Colonic mucosa (tissue), 4 donors: ENCODE measurements around the gene ATXN2. TPM values are rescaled to one million over a fixed set of nuclear protein-coding genes. Genes with fewer than 3 reads are reported as not detected.

Experiments
- DNase-seq: peaks from one replicate; pipeline ENCODE4 v3.0.0-alpha.2; 2020
- H3K27ac ChIP-seq: fragments of 200-600 bp; one replicate; pipeline ENCODE4 v1.8.0; 2021
- H3K27me3 ChIP-seq: fragments of 200-600 bp; one replicate; pipeline ENCODE4 v1.8.0; 2021
- H3K36me3 ChIP-seq: fragments of 200-600 bp; one replicate; pipeline ENCODE4 v1.8.0; 2021
- H3K4me1 ChIP-seq: fragments of 200-600 bp; one replicate; pipeline ENCODE4 v1.8.0; 2021; ENCODE audit warnings: mild to moderate bottlenecking
- H3K4me3 ChIP-seq: fragments of 200-600 bp; one replicate; pipeline ENCODE4 v1.8.0; 2021
- H3K9ac ChIP-seq, 2 donors: one replicate each; pipeline ENCODE4 v1.7.0; 2013; ENCODE audit warnings: control low read depth in 2 of 2, low read depth in 2 of 2, low read length in 2 of 2
- H3K9me3 ChIP-seq: fragments of 200-600 bp; one replicate; pipeline ENCODE4 v1.8.0; 2021
- intact Hi-C: fragments of 100-400 bp; cut with DNase I; formaldehyde crosslinking; loops from one replicate; pipeline ENCODE4 v1.14.1; 2022
- total RNA-seq, 2 donors: library from RNA; stranded (reverse); fragmentation: NEBNext Ultra II Directional in 1 of 2; extraction: Animal tissue kit (Norgen Biotek cat#: 25700) in 1 of 2; gene quantifications; one replicate each; pipeline ENCODE4 v1.2.1, GENCODE V29; 2021
- TF ChIP-seq, protein P1 (sequence below): fragments of 200-600 bp; IDR thresholded peaks from one replicate; pipeline ENCODE4 v1.8.0; 2022; ENCODE audit warnings: antibody characterized with exemption, mild to moderate bottlenecking
- donor health status: healthy.
- donor health status: DM: no; HTN: no; CAD: no.
- donor health status: DM: no; HTN: no; CAD: no.

ATXN2 gene
- total RNA-seq, 2 donors from 2014 or later = 48.7 to 55.1 TPM

DNA sequence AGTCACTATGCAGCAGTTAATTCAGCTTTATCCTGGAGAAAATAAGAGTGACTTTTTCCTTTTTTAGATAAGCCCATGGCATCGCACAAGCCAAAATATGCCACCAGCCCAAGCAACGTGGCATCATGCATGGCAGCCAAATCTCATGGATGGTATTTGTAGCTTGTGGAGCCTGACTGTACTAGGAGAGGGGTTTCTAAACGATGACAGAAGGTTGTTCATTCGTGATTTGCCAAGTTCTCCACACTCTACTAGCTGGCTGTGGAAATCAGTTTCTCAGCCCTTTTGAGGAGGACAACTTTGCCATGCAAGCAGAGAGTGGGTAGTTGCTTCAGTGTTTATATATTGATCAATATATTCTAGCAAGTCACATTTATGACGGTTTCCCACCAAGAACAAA lies 41.4 kb upstream of the ATXN2 start:
- Histone ChIP-seq H3K9me3 (no peaks in the 10 kb centered on the region), H3K4me3 (no peak overlapping the region), H3K36me3 (peaks cover 8% of the 10 kb centered on the region), H3K9ac (no peak overlapping the region), H3K27me3 (no peaks in the 10 kb centered on the region), H3K27ac (no peak overlapping the region), H3K4me1 (no peaks in the 10 kb centered on the region)
- TF ChIP-seq, protein P1, sequence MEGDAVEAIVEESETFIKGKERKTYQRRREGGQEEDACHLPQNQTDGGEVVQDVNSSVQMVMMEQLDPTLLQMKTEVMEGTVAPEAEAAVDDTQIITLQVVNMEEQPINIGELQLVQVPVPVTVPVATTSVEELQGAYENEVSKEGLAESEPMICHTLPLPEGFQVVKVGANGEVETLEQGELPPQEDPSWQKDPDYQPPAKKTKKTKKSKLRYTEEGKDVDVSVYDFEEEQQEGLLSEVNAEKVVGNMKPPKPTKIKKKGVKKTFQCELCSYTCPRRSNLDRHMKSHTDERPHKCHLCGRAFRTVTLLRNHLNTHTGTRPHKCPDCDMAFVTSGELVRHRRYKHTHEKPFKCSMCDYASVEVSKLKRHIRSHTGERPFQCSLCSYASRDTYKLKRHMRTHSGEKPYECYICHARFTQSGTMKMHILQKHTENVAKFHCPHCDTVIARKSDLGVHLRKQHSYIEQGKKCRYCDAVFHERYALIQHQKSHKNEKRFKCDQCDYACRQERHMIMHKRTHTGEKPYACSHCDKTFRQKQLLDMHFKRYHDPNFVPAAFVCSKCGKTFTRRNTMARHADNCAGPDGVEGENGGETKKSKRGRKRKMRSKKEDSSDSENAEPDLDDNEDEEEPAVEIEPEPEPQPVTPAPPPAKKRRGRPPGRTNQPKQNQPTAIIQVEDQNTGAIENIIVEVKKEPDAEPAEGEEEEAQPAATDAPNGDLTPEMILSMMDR = no peak
- no peak for DNase-seq
- intact Hi-C loops = no loop called here

DNA sequence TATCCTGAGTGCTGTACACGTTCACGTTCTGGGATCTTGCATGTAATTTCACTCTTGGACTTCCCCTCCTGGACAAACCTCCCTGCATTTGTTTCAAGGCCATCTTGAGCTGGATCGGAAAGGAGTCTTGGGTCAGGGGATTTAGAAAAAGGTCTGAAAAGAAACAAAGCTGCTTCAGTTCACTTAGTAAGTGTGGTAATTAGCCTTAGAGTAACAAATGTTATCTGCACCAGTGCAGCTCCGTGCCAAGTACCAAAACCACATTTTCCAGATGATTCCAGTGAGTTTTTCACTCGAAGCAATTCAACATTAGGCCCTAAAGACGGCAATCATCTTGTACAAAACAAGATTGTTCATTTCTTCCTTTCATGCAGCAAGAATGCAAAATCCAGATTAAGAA lies 39.4 kb upstream of the ATXN2 start:
- Histone ChIP-seq H3K9ac (no peak overlapping the region), H3K4me1 (no peaks in the 10 kb centered on the region), H3K9me3 (no peaks in the 10 kb centered on the region), H3K27ac (no peak overlapping the region), H3K27me3 (no peaks in the 10 kb centered on the region), H3K4me3 (no peak overlapping the region), H3K36me3 (peaks cover 3% of the 10 kb centered on the region)
- intact Hi-C loops = no loop called here
- no peak for DNase-seq
- TF ChIP-seq, protein P1 = no peak

DNA sequence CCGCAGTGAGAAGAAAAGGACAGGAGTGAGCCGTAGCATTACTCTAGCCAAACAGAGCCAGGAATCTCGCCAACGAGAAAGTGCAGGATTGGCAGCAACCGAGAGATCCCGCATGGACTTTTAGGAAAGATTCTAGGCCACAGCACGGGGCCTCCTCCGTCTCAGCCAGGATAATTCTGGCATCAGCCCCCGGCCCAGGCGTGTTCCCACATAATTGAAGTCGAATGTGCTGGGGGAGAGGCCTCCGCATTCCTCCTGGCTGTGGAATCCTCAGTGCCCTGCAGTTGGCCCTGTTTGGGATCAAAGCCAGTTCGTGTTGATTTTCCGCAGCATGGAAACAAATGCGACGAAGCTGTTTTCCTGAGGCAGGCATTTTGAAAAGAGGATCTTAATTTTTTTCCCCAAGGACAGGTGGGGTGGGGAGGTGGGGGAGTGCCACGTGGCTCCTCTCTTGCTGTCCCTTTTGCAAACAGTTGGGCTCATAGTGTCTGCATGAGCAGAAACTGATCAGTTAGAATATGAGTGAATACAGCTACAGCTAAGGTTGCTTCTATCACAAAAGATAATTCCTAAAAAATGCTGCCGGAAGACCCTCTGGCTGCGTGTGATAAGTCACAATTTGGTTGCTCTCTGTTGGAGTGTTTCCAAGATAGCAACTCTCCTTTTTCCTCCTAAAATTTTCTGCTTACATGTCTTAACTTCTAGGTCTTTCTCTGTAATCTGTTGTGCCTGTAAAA lies 37.3 kb upstream of the ATXN2 start:
- H3K27ac ChIP-seq = no peak overlapping the region
- TF ChIP-seq, protein P1 = no peak
- intact Hi-C loops = no loop called here
- H3K9ac ChIP-seq = no peak overlapping the region
- no peaks in the 10 kb centered on the region for H3K36me3 ChIP-seq
- DNase-seq = peak; percentile 31
- H3K4me3 ChIP-seq = no peak overlapping the region
- no peaks in the 10 kb centered on the region for H3K9me3 ChIP-seq
- no peaks in the 10 kb centered on the region for H3K27me3 ChIP-seq
- no peaks in the 10 kb centered on the region for H3K4me1 ChIP-seq

DNA sequence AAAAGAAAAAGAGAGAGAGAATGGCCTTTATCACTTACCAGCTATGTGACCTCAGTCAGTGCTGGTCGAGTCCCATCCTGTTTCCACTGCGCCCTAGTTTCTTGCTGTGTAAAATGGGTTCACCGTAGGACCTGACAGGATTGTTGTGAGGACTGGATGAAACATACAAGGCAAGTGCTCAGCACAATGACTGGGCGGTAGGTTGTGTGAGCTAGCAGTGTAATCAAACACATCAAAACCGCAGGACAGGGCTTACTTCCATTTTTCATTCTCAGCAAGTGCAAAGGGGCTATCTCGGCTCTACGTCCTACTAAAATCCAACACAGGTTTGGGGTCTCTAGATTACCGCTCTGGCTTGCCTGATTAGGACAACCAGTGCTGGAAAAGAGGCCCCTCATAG lies 36.4 kb upstream of the ATXN2 start:
- intact Hi-C loops = no loop called here
- Histone ChIP-seq H3K4me1 (no peaks in the 10 kb centered on the region), H3K4me3 (no peak overlapping the region), H3K27ac (no peak overlapping the region), H3K36me3 (no peaks in the 10 kb centered on the region), H3K9me3 (no peaks in the 10 kb centered on the region), H3K9ac (no peak overlapping the region), H3K27me3 (no peaks in the 10 kb centered on the region)
- no peak for DNase-seq
- TF ChIP-seq, protein P1 = no peak

DNA sequence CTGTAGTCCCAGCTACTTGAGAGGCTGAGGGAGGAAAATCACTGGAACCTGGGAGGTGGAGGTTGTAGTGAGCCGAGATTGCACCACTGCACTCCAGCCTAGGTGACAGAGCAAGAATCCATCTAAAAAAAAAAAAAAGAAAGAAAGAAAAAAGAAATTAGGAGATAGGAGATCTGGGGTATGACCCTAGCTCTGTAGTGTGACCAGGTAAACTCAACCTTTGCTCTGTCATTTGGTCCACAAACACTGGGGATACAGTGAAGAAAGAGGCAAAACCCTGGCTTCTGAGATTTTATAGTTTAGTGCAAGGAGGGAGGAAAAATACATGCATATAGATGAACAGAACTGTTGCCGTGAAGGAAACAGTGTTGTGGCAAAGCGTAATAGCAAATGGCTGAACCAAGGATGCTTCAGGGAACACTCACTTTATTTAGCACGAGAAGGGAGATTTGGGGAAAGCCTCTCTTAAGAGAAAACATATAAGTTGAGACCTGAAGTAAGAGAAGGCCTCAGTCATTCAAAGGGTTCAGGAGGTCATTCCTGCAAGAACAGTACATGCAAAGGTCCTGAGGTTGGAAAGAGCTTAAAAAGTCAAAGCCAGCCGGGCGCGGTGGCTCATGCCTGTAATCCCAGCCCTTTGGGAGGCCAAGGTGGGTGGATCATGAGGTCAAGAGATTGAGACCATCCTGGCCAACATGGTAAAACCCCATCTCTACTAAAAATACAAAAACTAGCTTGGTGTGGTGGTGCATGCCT lies 29.6 kb upstream of the ATXN2 start:
- Histone ChIP-seq H3K9ac (no peak overlapping the region), H3K27ac (no peak overlapping the region), H3K36me3 (no peaks in the 10 kb centered on the region), H3K4me1 (no peaks in the 10 kb centered on the region), H3K27me3 (no peaks in the 10 kb centered on the region), H3K4me3 (no peak overlapping the region), H3K9me3 (no peaks in the 10 kb centered on the region)
- no peak for DNase-seq
- TF ChIP-seq, protein P1 = no peak
- intact Hi-C loops = no loop called here
